Fibroblast of the aortic adventitia (primary cell): ENCODE results near the gene SNX13. TPM values are rescaled to one million over a fixed set of nuclear protein-coding genes. Genes with fewer than 3 reads are reported as not detected.

Source experiments
- DNase-seq: peaks from one replicate; pipeline ENCODE4 v3.0.0-alpha.2; 2010; ENCODE audit warnings: low read depth
- H3K4me3 ChIP-seq: 2 replicates; pipeline ENCODE4 v1.5.1; 2011; ENCODE audit warnings: low read depth, mild to moderate bottlenecking, control low read depth, low read length, moderate library complexity
- CTCF ChIP-seq: IDR thresholded peaks from 2 replicates; pipeline ENCODE4 v1.5.1; 2011; ENCODE audit warnings: mild to moderate bottlenecking, low read length, control low read depth, inconsistent platforms; ENCODE audit not compliant: insufficient read depth
- total RNA-seq: library from RNA; depleted of rRNA; stranded (reverse); fragments of >200 nt; gene quantifications from 2 replicates; pipeline ENCODE4 v1.2.3, GENCODE V29; 2012; ENCODE audit warnings: low replicate concordance

SNX13 gene
- total RNA-seq, 1 donor: 52.2 TPM

- DNase-seq: no peak
- no peak overlapping the region for H3K4me3 ChIP-seq
- no peak for TF ChIP-seq CTCF
These were observed 44.0 kb upstream of the SNX13 start for GRCh38 chr7:17984288-17984687.

GRCh38 chr7:17983221-17984062 lies 43.1 kb upstream of the SNX13 start:
- no peak for DNase-seq
- H3K4me3 ChIP-seq: no peak overlapping the region
- no peak for TF ChIP-seq CTCF

- no peak for DNase-seq
- no peak for TF ChIP-seq CTCF
These were observed 36.7 kb upstream of the SNX13 start for GRCh38 chr7:17976952-17977351.

GRCh38 chr7:17971411-17971810 lies 31.1 kb upstream of the SNX13 start:
- peak; percentile 68 for DNase-seq
- TF ChIP-seq CTCF: peak; percentile 27
- no peak overlapping the region for H3K4me3 ChIP-seq

More at GRCh38 chr7:17976952-17977351, 36.7 kb upstream of the SNX13 start:
- no peak overlapping the region for H3K4me3 ChIP-seq

- no peak for TF ChIP-seq CTCF
- H3K4me3 ChIP-seq: no peak overlapping the region
- peak; percentile 62 for DNase-seq
These were observed 28.8 kb upstream of the SNX13 start for GRCh38 chr7:17968791-17969715.

GRCh38 chr7:17966706-17967105 lies 26.4 kb upstream of the SNX13 start:
- H3K4me3 ChIP-seq: no peak overlapping the region
- no peak for TF ChIP-seq CTCF
- DNase-seq: no peak
